Measurements from ENCODE around the gene CELF3.
"Not testable (repeated sequence)": the region's sequence is repeated elsewhere in the genome, so short reads cannot be mapped to it uniquely, and the experiment has no call there.

The CELF3 gene

DNA sequence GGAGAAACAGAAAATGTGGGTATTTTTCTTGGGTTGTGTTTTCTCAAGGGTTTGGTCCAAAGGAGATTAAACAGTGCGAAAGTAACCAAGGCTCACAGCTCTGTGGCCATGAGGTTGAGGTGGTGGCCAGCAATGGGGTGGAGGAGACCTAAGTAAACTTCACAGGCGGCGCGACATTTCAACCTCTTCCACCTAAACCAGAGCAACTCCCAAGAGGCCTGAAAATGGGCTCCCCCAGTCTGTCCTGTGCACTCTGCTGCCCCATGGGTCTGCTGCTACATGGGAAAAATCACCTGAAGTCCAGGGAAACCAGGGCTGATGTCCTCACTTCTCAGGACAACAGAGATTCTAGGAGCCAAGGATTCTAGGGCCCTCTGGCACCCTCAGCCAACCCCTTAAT is 12.4 kb downstream of the CELF3 start:
- DNase-seq, result no peak

DNA sequence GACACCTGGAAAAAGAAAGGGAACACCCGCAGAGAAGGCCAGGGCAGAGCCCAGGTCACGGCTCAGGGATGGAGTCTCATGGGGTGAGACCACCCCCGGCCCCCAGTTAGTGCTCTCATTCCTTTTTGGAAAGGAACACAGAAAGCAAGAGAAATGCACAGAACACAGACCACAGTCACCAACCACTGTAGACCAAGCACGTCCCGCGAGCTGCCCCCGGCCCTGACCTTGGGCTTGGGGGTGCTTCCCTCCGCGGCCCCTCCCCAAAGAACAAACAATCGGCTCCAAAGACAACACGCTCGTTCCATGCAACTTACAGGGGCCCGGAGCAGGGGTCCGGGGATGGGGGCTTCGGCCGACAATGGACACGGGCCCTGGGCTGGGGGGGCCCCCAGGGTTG is 12.8 kb downstream of the CELF3 start:
- DNase-seq, result no peak

DNA sequence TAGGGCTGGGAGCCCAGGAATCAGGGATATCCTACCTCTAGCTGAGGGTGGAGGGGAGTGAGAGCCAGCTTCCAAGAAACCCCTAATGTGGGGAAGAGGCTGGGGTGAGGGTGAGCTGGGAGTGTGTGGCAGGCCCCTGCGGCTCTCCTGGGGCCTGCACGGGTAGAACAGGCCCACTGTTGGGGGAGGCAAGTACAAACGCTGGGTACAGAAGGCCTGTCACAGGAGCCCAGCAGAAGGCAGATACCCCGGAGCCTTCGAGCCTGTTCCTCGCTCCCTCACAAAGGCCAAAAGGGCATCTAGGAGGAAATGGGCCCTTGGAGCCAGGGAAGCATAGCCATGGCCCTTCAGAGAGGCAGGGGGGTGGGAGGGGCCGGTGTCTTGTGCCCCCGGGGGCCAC is 13.7 kb downstream of the CELF3 start:
- DNase-seq, result no peak

DNA sequence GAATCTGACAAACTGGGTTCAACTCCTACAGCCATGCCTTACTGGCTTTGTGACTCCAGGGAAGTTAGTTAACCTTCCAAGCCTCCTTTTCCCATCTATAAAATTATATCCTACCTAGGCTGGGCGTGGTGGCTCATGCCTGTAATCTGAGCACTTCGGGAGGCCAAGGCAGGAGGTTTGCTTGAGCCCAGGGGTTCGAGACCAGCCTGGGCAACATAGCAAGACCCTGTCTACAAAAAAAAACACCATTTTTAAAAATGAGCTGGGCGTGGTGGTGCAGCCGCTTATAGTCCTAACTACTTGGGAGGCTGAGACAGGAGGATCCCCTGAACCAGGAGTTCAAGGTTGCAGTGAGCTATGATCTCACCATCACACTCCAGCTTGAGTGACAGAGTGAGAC is 15.1 kb downstream of the CELF3 start:
- no peak for DNase-seq

DNA sequence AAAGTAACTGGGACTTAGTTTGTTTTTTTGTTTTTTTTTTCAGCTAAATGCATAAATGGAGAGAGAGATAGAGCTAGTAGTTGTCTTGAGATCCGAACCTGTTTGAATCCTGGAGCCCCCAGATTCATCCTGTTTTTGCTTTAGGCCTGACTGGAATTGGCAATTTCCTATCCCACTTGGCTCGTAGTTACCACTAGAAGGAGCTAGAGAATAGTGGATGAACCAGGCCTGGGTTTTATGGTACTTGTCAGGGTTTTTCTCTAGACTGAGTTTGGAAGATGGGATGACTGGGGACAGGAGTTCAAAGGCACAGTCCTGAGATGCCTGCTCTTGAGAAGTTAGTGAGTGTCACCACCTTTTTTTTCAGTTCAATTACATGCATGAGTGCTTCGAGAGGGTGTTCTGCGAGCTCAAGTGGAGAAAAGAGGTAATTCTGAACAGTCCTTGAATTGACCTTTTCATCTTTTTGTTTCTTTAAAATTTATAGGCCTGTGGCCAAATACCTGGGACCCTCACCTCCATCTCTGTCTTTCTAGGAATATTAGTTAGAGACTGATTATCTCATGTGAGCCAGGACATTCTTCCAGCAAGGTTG is 23.4 kb downstream of the CELF3 start:
- peak in 1 of 51 donors; percentile 56 for DNase-seq

DNA sequence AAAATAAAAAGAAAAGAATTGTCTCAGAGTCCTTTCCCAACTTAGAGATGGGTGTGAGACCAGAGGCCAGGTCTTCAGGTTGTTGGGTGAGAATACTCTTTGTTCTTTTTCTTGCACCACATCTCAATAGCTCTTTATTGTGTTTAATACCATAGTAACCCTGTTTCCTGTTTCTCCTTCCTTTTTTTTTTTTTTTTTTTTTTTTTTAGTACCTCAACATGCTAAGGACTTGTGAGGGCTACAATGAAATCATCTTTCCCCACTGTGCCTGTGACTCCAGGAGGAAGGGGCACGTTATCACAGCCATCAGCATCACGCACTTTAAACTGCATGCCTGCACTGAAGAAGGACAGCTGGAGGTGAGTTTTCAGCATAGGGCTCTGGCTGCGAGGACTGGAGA is 24.4 kb downstream of the CELF3 start:
- DNase-seq, result no peak

DNA sequence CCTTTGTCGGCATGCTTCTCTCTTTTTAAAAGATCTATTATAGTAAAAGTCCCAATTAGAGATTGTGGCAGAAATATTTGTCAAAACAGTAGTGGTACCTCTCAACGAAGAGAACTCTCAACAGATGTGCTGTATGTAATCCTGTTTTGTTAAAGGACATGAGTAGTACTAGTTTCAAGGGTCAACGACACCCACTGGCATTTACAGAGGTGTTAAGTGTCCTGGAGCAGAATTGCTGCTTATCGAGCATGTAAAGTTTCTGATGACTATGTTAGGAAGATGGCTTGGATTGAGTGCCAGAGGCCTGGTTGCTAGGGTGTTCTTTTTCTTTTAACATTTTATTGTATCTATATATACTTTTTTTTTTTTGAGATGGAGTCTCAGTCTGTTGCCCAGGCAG is 27.1 kb downstream of the CELF3 start:
- no peak for DNase-seq

DNA sequence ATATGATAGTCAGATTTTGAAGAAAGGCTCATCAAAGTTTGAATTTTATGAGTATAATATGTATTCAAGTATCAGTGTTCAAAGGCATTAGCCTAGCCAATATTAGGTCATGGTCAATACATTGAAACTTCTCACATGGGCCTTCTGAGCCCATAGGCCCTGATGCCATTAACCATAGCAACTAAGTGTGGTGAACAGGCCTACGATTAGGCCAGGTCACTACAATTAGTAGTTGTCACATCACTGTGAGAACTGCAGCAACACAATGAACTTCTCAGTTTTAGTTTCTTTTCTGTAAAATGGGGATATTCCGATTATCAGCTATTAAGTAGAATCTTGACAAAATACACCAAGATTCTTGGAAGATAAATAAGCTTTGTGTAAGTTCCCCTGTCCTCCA is 30.0 kb downstream of the CELF3 start:
- no peak for DNase-seq

DNA sequence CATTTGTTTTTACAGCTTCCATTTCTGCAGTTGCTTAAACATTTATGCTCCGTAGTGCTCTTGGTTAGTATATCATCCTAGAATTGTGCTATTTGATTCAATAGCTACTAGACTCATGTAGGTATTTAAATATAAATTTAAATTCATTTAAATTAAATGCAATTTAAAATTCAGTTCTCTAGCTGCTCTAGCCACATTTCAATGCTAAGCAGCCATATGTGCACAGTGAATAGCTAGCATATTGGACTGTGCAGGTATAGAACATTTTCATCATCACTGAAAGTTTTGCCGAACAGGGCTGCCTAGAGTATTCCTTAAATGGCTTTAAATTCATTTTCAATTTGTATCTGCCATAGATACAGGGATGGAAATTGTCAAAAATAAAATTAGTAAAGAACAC is 32.5 kb downstream of the CELF3 start:
- no peak for DNase-seq

DNA sequence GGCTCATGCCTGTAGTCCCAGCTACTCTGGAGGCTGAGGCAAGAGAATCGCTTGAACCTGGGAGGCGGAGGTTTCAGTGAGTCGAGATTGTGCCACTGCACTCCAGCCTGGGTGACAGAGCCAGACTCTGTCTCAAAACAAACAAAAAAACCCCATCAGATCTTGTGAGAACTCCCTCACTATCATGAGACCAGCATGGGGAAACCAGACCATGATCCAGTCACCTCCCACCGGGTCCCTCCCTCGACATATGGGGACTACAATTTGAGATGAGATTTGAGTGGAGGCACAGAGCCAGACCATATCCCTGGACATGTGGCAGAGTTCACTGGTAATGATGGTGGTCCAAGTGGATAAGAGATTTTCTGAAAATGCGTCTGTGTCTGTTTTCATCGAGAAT is 33.7 kb downstream of the CELF3 start:
- not testable (repeated sequence) for DNase-seq

DNA sequence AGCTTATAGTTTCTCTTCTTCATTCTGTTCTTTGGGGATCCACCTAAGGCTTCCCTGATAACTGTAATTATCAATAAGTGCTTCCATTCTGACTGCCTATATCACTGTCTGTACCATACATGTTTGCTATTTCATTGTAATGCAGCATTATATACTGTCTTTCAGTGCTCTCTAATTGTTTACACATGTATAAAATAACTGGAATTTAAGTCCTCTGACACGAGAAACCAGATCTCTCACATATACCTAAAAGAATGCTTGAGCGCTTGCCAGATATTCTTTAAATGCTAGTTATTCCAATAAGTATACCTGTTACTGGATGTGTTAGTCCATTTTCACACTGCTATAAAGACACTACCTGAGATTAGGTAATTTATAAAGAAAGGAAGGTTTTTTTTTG is 34.7 kb downstream of the CELF3 start:
- DNase-seq, result no peak

DNA sequence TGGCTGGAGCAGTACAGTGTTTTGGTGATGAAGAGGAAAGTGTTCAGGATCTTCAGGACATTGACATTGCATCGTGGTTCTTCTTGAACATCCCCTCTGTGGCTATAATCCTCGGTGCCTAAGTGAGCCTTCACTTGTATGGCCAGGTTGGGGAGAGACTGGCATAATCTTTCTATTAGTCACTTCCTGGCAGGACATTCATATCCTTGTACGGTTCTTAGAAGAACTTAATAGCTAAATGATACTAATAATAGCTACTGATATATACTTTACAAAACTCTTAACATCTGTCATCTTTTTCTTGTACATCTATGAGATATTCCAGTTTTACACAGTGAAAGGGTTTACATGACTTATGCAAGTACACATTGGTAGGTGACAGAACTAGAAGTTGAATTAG is 35.8 kb downstream of the CELF3 start:
- DNase-seq, result no peak

DNA sequence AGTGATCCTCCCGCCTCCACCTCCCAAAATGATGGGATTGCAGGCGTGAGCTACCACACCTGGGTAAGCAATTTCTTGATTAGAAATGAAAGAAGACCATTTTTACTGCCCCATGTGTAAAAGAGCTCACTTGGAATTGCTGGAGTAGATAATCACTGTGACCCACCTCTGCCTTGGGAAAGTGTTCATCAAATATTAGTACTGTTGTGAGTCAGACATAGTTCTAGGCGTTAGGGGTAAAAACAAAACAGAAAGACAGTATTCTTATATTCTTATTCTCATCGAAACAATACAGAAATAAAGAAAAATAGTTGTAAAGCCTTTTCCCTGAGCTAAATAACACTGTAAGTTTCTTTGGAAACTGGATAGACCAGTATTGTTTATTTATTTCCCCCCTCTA is 36.2 kb downstream of the CELF3 start:
- no peak for DNase-seq

DNA sequence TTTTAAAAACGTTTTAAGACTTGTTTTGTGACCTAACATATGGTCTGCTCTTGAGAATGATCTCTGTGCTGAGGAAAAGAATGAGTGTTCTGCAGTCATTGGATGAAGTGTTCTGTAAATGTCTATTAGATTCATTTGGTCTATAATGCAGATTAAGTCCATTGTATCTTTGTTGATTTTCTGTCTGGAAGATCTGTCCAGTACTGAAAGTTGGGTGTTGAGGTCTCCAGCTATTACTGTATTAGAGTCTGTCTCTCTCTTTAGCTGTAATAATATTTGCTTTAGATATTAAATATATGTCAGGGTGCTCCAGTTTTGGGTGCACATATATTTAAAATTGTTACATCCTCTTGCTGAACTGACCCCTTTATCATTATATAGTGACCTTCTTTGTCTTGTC is 43.2 kb downstream of the CELF3 start:
- no peak for DNase-seq

DNA sequence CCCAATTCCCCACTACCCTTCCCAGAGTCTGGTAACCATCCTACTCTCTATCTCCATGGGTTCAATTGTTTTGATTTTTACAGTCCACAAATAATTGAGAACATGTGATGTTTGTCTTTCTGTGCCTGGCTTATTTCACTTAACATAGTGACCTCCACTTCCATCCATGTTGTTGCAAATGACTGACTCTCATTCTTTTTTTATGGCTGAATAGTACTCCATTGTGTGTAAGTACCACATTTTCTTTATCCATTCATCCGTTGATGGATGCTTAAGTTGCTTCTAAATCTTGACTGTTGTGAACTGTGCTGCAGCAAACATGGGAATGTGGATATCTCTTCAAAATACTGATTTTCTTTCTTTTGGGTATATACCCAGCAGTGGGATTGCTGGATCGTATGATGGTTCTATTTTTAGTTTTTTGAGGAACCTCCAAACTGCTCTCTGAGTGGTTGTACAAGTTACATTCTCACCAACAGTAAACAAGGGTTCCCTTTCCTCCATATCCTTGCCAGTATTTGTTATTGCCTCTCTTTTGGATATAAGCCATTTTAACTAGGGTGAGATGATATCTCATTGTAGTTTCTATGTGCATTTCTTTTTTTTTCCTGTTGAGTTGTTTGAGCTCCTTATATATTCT is 46.4 kb downstream of the CELF3 start:
- DNase-seq, result not testable (repeated sequence)

DNA sequence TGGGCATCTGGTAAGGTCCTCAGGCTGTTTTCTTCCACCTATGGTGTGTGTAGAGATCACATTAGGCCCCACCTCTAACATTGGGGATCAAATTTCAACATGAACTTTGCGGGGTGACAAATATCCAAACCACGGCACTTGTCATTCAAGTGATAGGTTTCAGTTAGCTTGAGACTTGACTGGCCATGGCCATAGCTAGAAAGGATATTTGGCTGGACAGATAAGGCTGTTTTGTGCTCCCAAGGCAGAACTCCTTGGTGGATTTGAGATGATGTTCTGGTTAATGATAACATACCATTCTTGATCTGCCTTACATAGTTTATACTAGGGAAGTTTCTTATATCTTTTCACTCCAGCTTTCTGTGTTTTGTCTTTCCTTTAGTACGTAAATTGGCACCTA is 48.5 kb downstream of the CELF3 start:
- no peak for DNase-seq

DNA sequence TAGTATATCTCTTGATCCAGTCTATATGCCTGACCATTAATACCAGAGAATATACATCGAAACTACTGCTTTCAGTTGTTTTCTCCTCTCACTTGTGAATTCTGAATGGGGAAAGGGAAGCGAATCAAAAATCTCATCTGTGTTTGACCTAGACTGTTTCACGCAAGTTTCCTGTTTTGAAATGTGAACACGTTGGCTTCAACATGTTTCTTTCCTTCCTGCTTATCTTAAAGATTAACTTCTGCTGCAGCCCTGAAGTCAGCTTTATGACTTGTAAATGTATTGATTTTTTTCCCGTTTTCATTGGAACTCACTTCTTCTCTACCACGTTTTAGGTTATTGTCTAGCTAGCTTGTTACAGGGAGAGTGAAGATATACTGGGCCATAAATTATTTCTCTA is 54.9 kb downstream of the CELF3 start:
- DNase-seq, result peak in 1 of 51 donors; percentile 5

DNA sequence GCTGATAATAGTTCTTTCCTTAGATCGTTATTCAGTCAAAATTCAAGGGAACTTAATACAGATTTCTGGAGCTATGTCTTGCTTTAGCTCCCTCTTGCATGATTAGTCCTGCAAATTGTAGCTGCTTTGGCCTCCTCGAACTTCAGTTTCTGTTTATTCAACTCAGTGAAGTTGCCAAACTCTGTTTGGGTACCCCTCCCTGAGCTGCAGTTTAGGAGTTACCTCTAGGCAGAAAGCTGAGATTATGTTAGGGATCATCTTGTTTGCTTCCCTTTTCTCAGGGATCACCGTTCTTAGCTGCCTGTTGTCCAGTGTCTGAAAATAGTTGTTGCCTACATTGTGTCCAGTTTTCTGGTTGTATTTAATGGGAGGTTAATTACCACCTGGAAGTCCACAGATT is 61.2 kb downstream of the CELF3 start:
- DNase-seq, result no peak

DNA sequence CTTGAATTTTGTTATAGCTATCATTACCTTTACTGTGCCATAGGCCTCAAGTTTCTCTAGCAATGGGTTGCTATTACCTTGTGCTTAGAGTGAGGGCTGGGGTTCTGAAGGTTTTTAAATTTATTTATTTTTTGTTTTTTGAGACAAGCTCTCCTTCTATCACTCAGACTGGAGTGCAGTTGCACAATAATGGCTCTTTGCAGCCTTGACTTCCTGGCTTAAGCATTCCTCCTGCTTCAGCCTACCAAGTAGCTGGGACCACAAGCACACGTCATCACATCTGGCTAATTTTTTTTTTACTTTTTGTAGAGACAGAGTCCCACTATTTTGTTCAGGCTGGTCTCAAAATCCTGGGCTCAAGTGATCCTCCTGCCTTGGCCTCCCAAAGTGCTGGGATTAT is 63.2 kb downstream of the CELF3 start:
- DNase-seq, result no peak

Data from hypothalamus (tissue), 51 donors.